Ovary (tissue), 10 donors: ENCODE measurements around the gene KIF6. TPM values are rescaled to one million over a fixed set of nuclear protein-coding genes. Genes with fewer than 3 reads are reported as not detected.

Experiments used
- DNase-seq, 5 donors: peaks; one replicate each; pipeline ENCODE4 v3.0.0-alpha.2; 2019 to 2020
- H3K27ac ChIP-seq, 2 donors: fragments of 200-600 bp; one replicate each; pipeline versions ENCODE4 v1.5.1 to v1.8.0; 2019 to 2022
- H3K27me3 ChIP-seq: fragments of 200-600 bp; one replicate; pipeline ENCODE4 v1.8.0; 2022
- H3K36me3 ChIP-seq: fragments of 200-600 bp; sonication (generic); one replicate; pipeline ENCODE4 v1.5.1; 2019
- H3K4me1 ChIP-seq: one replicate; pipeline ENCODE4 v1.8.1; 2013; ENCODE audit warnings: mild to moderate bottlenecking, moderate library complexity; ENCODE audit not compliant: insufficient read depth
- H3K4me3 ChIP-seq: fragments of 200-600 bp; sonication (generic); one replicate; pipeline ENCODE4 v1.5.1; 2017
- H3K9me3 ChIP-seq, 2 donors: fragments of 200-600 bp in 1 of 2; sonication (generic) in 1 of 2; one replicate each; pipeline versions ENCODE4 v1.5.1 to v1.8.1; 2013 to 2019; ENCODE audit warnings: mild to moderate bottlenecking in 1 of 2, moderate library complexity in 1 of 2
- CTCF ChIP-seq, 3 donors: fragments of 450-650 bp in 2 of 3; fragments of 200-600 bp in 1 of 3; IDR thresholded peaks; one replicate each; pipeline versions ENCODE4 v1.5.1 to v1.8.0; 2016 to 2022; ENCODE audit warnings: antibody characterized with exemption in 3 of 3, mild to moderate bottlenecking in 1 of 3
- EP300 ChIP-seq: sonication (generic); formaldehyde crosslinking; IDR thresholded peaks from one replicate; pipeline ENCODE4 v1.6.1; 2017; ENCODE audit warnings: antibody characterized with exemption
- POLR2A ChIP-seq: fragments of 450-650 bp; IDR thresholded peaks from one replicate; pipeline ENCODE4 v1.6.1; 2017; ENCODE audit warnings: antibody characterized with exemption, mild to moderate bottlenecking, moderate library complexity
- WGBS, 3 donors: extraction: QIAGEN DNeasy Blood & Tissue Kit in 1 of 3; methylation state at CpG; one replicate each; pipeline versions ENCODE4 v1.1.5 to v1.1.7; 2013 to 2017; 5-methylcytosine and 5-hydroxymethylcytosine counted together
- intact Hi-C, 4 donors: fragments of 100-400 bp; cut with DNase I; formaldehyde crosslinking; loops; one replicate each; pipeline versions ENCODE4 v1.11.0 to v1.15.1; 2022 to 2023
- long read RNA-seq, 3 donors: library from polyadenylated mRNA in 2 of 3; unstranded in 2 of 3; transcript quantifications; one replicate each; pipeline ENCODE4 v2.0.0 and lab custom pipeline, GENCODE V29; 2021 to 2026
- polyA plus RNA-seq, 2 donors: library from polyadenylated mRNA; stranded (reverse); fragments of 200-250 nt in 1 of 2; fragments of 350-450 nt in 1 of 2; fragmentation: Illumina TruSeq in 1 of 2; extraction: RNeasy Lipid Tissue Mini Kit (QIAGEN cat#74804) in 1 of 2; gene quantifications; one replicate each; pipeline ENCODE4 v1.2.3, GENCODE V29; 2013 to 2014
- total RNA-seq, 7 donors: library from RNA; depleted of rRNA in 2 of 7; stranded (reverse); fragments of >200 nt in 2 of 7; fragmentation: NEBNext Ultra II Directional in 3 of 7; extraction: Animal tissue kit (Norgen Biotek cat#: 25700) in 3 of 7; gene quantifications; one replicate each; pipeline versions ENCODE4 v1.1.0 to v1.2.4, GENCODE V29; 2016 to 2023
- donor health status: DM: no; HTN: no; CAD: no; lungs with moderate emphysema.
- donor health status: DM: no; HTN: no; CAD: no.
- donor health status: Bipolar disorder and iron deficiency.
- donor health status: DM: yes; HTN: yes; CAD: no.
- donor health status: DM: no; HTN: no; CAD: no.
- donor health status: DM: yes; HTN: yes; CAD: no.

Gene KIF6
- total RNA-seq (1 to 10 TPM in 2 of 7 donors, under 1 TPM in 5; 0.12 to 2.1 (median 0.82) TPM), polyA plus RNA-seq (1 to 10 TPM in 1 of 2 donors, under 1 TPM in 1; 0.15 to 1.5 TPM)
- long read RNA-seq, donor 1, partial matches to known transcripts, result 0 of 1 reads
- long read RNA-seq, donor 1, other reads (novel, unspliced or antisense), result 1 of 1 reads
- long read RNA-seq, donor 2, result 0 reads
- long read RNA-seq, donor 3, partial matches to known transcripts, result 0 of 1 reads
- long read RNA-seq, donor 3, other reads (novel, unspliced or antisense), result 1 of 1 reads

- Histone ChIP-seq H3K27me3 (no peaks in the 10 kb centered on the region), H3K9me3 (no peaks in the 10 kb centered on the region), H3K4me3 (peak within 1 kb of the TSS; percentile 84), H3K36me3 (no peaks in the 10 kb centered on the region), H3K4me1 (peaks cover 5% of the 10 kb centered on the region), H3K27ac (no peak within 1 kb of the TSS)
- DNase-seq, result peak; percentile 91 to 95 (median 92)
- WGBS, 3 donors, result 1 to 2% (median 2%) methylated on average over 54 to 58 of the region's 58 CpGs
- intact Hi-C loops, result no loop called here
- TF ChIP-seq CTCF (IDR thresholded peaks at IDR 0.05) (peak in 1 of 3 donors; percentile 14), POLR2A (no peak)
Observed at GRCh38 chr6:39724787-39725631, at the start of gene KIF6. TSS of gene KIF6 (minus strand) at chr6:39725408. CDS start at chr6:39725310, 98 bp downstream.

- WGBS, 3 donors, result 69 to 94% (median 88%) methylated on average over 2 of the region's 2 CpGs
- intact Hi-C loops, result no loop called here
- no peaks in the 10 kb centered on the region for H3K9me3 ChIP-seq
- H3K4me3 ChIP-seq, result no peak overlapping the region
- H3K27ac ChIP-seq, result no peak overlapping the region
- H3K4me1 ChIP-seq, result no peaks in the 10 kb centered on the region
- H3K27me3 ChIP-seq, result no peaks in the 10 kb centered on the region
- no peak for DNase-seq
- no peak for TF ChIP-seq EP300
- no peak for TF ChIP-seq POLR2A
- TF ChIP-seq CTCF (IDR thresholded peaks at IDR 0.05), result no peak
- H3K36me3 ChIP-seq, result no peaks in the 10 kb centered on the region
Observed at GRCh38 chr6:39773782-39774181, 48.6 kb upstream of the KIF6 start.

GRCh38 chr6:39772559-39773273 lies 47.5 kb upstream of the KIF6 start:
- no peaks in the 10 kb centered on the region for H3K9me3 ChIP-seq
- TF ChIP-seq EP300 (no peak), CTCF (IDR thresholded peaks at IDR 0.05) (no peak), POLR2A (no peak)
- no peak overlapping the region for H3K4me3 ChIP-seq
- WGBS, 3 donors, result 44 to 77% (median 66%) methylated on average over 6 of the region's 6 CpGs
- no peaks in the 10 kb centered on the region for H3K27me3 ChIP-seq
- DNase-seq, result no peak
- no peaks in the 10 kb centered on the region for H3K36me3 ChIP-seq
- no peaks in the 10 kb centered on the region for H3K4me1 ChIP-seq
- no peak overlapping the region for H3K27ac ChIP-seq
- intact Hi-C loops, result no loop called here

GRCh38 chr6:39770446-39770845 lies 45.2 kb upstream of the KIF6 start:
- H3K27me3 ChIP-seq, result no peaks in the 10 kb centered on the region

More at GRCh38 chr6:39770446-39770845, 45.2 kb upstream of the KIF6 start:
- Histone ChIP-seq H3K4me1 (no peaks in the 10 kb centered on the region), H3K27ac (no peak overlapping the region), H3K9me3 (no peaks in the 10 kb centered on the region), H3K36me3 (no peaks in the 10 kb centered on the region), H3K4me3 (no peak overlapping the region)
- intact Hi-C loops, result no loop called here
- TF ChIP-seq EP300, result no peak
- TF ChIP-seq CTCF (IDR thresholded peaks at IDR 0.05), result no peak
- TF ChIP-seq POLR2A, result no peak
- WGBS, 3 donors, result 45 to 70% (median 52%) methylated on average over 4 of the region's 4 CpGs
- DNase-seq, result no peak
